GM18868 (cell line): Measurements from ENCODE around the gene BAHCC1.

Source experiments
- ATAC-seq: cut with Tn5 transposase; IDR thresholded peaks from one replicate; pipeline ENCODE4 v1.9.1; 2021; ENCODE audit warnings: mild to moderate bottlenecking, moderate library complexity; ENCODE audit not compliant: unreplicated experiment

Gene BAHCC1

DNA sequence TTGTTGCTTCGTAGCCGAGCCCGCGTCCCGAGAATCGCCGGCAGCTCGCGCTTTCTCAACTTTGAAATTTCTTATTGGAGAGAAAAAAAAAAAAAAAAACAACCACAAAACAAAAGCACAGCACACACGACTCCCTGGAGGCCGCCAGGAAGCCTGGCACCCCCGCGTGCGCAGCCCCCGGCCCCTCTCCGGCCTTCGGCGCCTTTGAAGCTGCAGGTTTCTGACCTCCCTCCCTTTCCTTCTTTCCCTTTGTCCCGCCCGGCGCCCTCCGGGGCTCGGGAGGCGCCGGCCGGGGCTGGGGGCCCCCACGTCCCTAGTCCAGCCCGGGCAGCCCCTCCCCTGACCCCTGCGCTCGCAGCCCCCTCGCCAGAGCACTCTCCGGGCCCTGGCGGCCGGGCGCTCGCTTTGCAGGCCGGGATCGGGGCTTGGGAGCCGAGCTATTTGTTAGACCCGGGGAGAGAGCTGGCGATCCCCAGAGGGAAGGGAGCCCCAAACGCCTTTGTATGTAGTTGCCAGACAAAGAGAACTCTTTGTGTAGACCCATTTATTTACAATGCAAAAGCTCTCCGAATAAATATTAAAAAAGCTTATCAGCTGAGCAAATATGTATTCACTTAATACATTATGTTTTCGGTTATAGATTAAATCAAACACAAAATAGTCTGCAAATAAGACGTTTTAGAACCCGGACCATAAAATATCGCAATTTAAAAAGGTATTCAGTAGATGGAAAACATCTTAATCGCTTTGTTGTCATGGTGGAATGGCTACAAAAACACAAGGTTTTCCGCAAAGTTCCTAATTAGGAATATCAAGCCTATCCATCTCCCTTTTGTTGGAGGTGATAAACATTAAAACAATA, 2.3 kb downstream of the BAHCC1 start:
- ATAC-seq, result no peak

DNA sequence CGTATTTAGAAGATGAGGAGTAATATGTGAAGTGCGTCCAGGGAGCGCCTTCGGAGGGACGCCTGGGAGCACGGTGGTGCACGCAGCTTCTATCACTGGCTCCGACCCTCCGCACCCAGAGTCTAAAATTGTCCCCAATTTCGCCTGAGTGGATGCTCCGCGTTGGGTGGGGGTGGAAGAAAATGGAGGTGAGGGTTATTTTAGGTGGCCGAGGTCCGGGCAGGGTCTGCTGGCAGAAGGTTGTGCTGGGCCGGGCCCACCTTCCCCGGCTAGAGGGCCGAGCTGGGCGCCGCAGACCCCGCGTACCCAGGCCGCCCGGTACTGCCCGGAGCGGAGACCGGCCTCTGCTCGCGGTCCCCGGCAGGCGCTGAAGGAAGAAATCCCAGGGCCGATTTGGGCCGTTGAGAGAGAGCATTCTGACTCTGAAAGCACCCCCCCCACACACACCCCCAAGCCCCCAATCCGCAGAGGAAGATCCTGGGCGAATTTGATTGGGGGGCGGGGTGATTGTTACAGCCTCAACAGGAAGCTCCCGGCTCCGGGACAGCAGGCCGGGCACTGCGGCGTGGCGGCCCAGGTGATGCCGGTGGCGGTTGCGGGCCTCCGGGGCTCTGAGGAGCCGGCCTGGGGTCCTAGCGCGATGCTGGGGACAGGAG, 3.0 kb downstream of the BAHCC1 start:
- no peak for ATAC-seq

- ATAC-seq, result no peak
These were observed 3.7 kb downstream of the BAHCC1 start for GRCh38 chr17:81398832-81399411.

DNA sequence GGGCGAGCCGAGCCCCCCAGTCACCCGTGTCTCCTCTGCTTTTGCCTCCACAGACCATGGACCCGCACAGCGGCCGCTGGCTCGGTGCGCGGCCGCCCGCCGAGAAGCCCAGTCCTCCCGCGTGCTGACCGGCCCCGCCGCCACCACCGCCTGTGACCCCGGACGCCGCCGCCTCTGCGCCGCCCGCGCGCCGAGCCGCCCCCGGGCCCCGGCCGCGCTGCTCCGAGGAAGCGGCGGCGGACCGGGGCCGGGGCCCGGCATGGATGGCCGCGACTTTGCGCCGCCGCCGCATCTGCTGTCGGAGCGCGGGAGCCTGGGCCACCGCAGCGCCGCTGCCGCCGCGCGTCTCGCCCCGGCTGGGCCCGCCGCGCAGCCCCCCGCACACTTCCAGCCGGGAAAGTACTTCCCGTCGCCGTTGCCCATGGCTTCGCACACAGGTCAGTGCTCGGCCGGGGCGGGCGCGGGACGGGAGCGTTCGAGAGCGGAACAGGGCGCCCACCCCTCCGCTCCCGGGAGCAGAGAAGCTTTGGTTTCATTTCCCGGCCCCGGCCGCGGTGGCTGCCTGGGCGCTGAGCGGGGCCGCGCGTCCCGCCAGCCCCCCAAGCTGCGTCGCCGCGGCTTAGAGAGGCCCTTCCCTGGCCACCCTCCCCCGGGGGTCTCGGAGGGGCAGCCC, 4.4 kb downstream of the BAHCC1 start:
- ATAC-seq, result no peak

GRCh38 chr17:81400154-81400977, 5.1 kb downstream of the BAHCC1 start:
- ATAC-seq, result no peak

GRCh38 chr17:81400996-81401722, 5.9 kb downstream of the BAHCC1 start:
- ATAC-seq, result no peak

GRCh38 chr17:81401723-81402529, 6.7 kb downstream of the BAHCC1 start:
- ATAC-seq, result no peak

- no peak for ATAC-seq
These were observed 7.3 kb downstream of the BAHCC1 start for GRCh38 chr17:81402530-81402941.

DNA sequence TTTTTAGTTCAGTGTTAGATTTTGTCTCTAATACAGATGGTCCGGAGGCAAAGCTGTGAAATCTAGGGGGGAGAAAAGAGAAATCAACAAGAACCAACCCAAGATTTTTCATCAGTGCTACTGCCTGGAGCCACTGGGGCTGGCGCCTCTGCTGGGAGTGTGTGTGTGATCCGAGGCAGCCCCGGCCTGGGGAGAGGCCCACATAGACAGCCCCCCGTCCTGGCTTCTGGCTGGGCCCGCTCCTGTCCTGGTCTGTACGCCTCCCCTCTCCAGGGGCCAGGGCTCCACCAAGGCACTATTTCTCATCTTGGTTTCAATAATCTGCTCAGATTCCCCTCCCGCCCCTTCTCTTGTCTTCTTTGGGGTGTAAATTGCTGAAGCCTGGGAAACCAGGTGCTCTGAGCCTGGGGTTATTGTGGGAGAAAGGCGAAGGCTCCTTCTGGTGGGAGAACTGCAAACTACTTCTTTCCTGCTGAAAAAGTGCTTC, 7.8 kb downstream of the BAHCC1 start:
- no peak for ATAC-seq

GRCh38 chr17:81403671-81404534, 8.6 kb downstream of the BAHCC1 start:
- no peak for ATAC-seq

DNA sequence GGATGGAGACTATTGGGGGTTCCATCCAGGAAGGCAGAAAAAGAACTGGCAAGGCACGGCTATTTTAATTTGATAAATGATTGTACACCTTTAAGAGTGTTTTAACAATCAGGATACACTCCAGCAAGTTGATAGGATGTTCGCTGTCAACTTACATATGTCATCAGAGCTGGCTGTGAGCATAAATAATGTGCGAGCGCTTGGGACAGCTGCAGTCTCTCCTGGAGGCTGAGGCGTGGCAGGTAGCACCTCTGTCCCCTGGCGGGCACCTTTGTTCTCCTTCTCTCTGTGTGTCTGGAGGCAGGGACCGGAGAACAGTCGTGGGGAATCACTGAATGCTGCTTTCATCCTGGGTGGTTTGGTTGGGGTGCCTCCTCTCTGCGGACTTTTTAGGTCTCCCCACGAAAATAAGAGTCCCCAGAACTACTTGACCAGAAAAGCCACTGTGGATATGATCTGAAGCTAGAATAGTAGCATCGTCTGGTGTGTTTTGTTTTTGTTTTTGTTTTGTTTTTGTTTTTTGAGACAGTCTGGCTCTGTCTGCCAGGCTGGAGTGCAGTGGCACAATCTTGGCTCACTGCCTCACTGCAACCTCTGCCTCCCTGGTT, 9.4 kb downstream of the BAHCC1 start:
- ATAC-seq, result no peak

DNA sequence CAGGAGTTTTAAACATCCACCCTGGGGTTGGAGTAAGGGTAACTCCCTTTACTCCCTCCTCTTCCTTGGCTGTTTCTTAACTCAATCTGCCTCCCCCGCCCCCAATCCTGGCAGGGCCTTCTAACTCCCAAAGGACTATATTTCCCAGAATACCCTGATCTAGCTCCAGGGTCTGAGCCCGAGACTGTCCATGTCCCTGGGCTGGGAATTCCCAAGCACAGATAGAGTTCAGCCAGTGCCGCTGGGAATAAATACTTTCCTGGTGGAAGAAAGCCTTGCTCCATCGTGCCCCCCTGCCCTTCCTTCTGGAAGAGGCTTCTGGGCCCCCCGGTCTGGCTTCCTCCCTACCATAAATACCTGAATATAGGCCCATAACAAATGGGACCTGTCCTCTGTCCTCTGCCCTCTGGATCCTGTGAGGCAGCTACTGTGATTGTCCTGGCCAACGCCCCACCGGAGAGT, 10.2 kb downstream of the BAHCC1 start:
- ATAC-seq, result no peak

- no peak for ATAC-seq
These were observed 11.1 kb downstream of the BAHCC1 start for GRCh38 chr17:81406117-81406953.

DNA sequence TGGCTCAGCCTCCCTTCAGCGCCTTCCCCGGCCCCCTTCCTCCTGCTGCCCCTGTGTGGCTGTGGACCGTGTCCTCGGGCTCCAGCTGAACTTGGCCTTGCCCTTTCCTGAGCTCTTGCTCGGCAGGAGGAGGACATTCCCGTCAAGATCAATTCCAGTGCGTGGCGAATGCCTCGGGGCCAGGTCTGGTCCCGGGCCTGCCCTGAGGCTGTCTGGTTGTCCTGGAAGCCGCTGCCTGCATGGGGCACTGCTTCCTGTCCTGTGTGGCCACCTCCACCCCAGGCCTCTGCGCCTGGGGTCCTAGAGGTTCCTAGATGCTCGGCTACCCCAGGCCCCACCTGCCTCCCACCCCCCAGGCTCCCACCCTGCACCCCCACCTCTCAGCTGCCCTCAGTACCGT, 12.8 kb downstream of the BAHCC1 start:
- no peak for ATAC-seq

GRCh38 chr17:81409190-81409935, 14.1 kb downstream of the BAHCC1 start:
- no peak for ATAC-seq

- ATAC-seq, result no peak
These were observed 15.6 kb downstream of the BAHCC1 start for GRCh38 chr17:81410852-81411251.
